HCT116 (cell line): Measurements from ENCODE around the gene CCDC92.

Source experiments
- EZH2 ChIP-seq: fragments of 200-600 bp; sonication (generic); IDR thresholded peaks from 2 replicates; pipeline ENCODE4 v1.6.1; 2017; ENCODE audit warnings: antibody characterized with exemption, mixed run types
- EZH2phosphoT487 ChIP-seq: fragments of 200-600 bp; IDR thresholded peaks from 2 replicates; pipeline ENCODE4 v1.6.1; 2018; ENCODE audit warnings: antibody characterized with exemption, borderline replicate concordance
- POLR2AphosphoS5 ChIP-seq: IDR thresholded peaks from 2 replicates; pipeline ENCODE4 v1.6.1; 2011; ENCODE audit warnings: mild to moderate bottlenecking, low read depth, low read length, moderate library complexity
- TF ChIP-seq, protein P1 (sequence below): IDR thresholded peaks from 2 replicates; pipeline ENCODE4 v1.6.1; 2012
- TF ChIP-seq, protein P2 (sequence below), 3 experiments: fragments of 200-600 bp in 1 of 3; sonication (generic) in 1 of 3; IDR thresholded peaks in 2 of 3; conservative IDR thresholded peaks in 1 of 3; 2 replicates each; pipeline ENCODE4 v1.5.1; 2012 to 2017; ENCODE audit warnings: low read depth in 2 of 3, low read length in 2 of 3, antibody characterized with exemption in 1 of 3, borderline replicate concordance in 1 of 3, control low read depth in 1 of 3, mild to moderate bottlenecking in 1 of 3, mixed read lengths in 1 of 3, mixed run types in 1 of 3, moderate library complexity in 1 of 3; ENCODE audit not compliant: insufficient read depth in 1 of 3

DNA sequence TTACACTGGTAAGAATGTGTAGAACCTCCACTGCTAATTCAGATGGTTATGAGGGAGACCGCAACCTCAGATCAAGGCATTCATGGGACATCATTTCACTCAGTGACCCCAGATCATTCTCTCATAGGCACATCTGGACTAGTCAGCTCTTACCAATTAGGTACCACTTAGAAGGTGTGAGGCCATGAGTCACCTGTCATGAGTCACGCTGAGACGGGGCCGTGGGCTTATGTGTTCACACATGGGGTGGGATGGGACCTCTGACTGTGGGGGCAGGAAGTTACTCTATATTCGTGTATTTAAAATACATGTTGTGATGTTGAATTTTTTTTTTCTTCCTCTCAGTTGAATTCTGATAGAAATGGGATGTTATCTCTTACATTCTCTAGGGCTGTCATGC lies 55.9 kb downstream of the CCDC92 start:
- TF ChIP-seq, protein P1, sequence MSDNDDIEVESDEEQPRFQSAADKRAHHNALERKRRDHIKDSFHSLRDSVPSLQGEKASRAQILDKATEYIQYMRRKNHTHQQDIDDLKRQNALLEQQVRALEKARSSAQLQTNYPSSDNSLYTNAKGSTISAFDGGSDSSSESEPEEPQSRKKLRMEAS: 0 out of 2 replicates have a peak, but pooled peaks have one; percentile 16
- TF ChIP-seq EZH2phosphoT487 (no peak), POLR2AphosphoS5 (no peak), EZH2 (no peak)
- TF ChIP-seq, protein P2, sequence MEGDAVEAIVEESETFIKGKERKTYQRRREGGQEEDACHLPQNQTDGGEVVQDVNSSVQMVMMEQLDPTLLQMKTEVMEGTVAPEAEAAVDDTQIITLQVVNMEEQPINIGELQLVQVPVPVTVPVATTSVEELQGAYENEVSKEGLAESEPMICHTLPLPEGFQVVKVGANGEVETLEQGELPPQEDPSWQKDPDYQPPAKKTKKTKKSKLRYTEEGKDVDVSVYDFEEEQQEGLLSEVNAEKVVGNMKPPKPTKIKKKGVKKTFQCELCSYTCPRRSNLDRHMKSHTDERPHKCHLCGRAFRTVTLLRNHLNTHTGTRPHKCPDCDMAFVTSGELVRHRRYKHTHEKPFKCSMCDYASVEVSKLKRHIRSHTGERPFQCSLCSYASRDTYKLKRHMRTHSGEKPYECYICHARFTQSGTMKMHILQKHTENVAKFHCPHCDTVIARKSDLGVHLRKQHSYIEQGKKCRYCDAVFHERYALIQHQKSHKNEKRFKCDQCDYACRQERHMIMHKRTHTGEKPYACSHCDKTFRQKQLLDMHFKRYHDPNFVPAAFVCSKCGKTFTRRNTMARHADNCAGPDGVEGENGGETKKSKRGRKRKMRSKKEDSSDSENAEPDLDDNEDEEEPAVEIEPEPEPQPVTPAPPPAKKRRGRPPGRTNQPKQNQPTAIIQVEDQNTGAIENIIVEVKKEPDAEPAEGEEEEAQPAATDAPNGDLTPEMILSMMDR (IDR thresholded peaks at IDR 0.05 in 2 of 3, conservative IDR thresholded peaks at IDR 0.05 in 1 of 3; ENCODE audit: borderline replicate concordance in 1 of 3, insufficient read depth in 1 of 3, low read depth in 2 of 3, low read length in 2 of 3): no peak
